Activated CD8-positive, alpha-beta memory T cell treated with anti-CD3 and anti-CD28 coated beads for 48 hours (primary cell): Measurements from ENCODE around the gene TRIM8.

ENCODE experiments used
- DNase-seq, 3 experiments: peaks; one replicate each; pipeline ENCODE4 v3.0.0-alpha.2; 2020; ENCODE audit warnings: low read depth in 2 of 3, low spot score in 2 of 3

TRIM8 gene

GRCh38 chr10:102644066-102644645, at the start of gene TRIM8:
Gene TRIM8 (plus strand): TSS chr10:102644479. CDS start chr10:102644618, 139 bp downstream.
- no peak for DNase-seq

- no peak for DNase-seq
Measured at GRCh38 chr10:102595293-102595692, 49.0 kb upstream of the TRIM8 start.

- no peak for DNase-seq
Measured at GRCh38 chr10:102595897-102596296, 48.4 kb upstream of the TRIM8 start.

- no peak for DNase-seq
Measured at GRCh38 chr10:102596506-102596971, 47.7 kb upstream of the TRIM8 start.

- no peak for DNase-seq
Measured at GRCh38 chr10:102597131-102597991, 46.9 kb upstream of the TRIM8 start.

- DNase-seq: no peak
Measured at GRCh38 chr10:102598243-102598642, 46.0 kb upstream of the TRIM8 start.

GRCh38 chr10:102599565-102600327, 44.5 kb upstream of the TRIM8 start:
- no peak for DNase-seq

- DNase-seq: no peak
Measured at GRCh38 chr10:102600816-102601215, 43.5 kb upstream of the TRIM8 start.

- DNase-seq: no peak
Measured at GRCh38 chr10:102601639-102602038, 42.6 kb upstream of the TRIM8 start.

GRCh38 chr10:102602272-102603045, 41.8 kb upstream of the TRIM8 start:
- DNase-seq: no peak

- no peak for DNase-seq
Measured at GRCh38 chr10:102603946-102604345, 40.3 kb upstream of the TRIM8 start.

GRCh38 chr10:102604439-102604841, 39.8 kb upstream of the TRIM8 start:
- no peak for DNase-seq

- DNase-seq: no peak
Measured at GRCh38 chr10:102605712-102606111, 38.6 kb upstream of the TRIM8 start.

GRCh38 chr10:102608487-102608886, 35.8 kb upstream of the TRIM8 start:
- no peak for DNase-seq

- DNase-seq: no peak
Measured at GRCh38 chr10:102610441-102610887, 33.8 kb upstream of the TRIM8 start.

- no peak for DNase-seq
Measured at GRCh38 chr10:102611514-102612087, 32.7 kb upstream of the TRIM8 start.

- peak in 1 of 3 experiments; percentile 29 for DNase-seq
Measured at GRCh38 chr10:102612964-102613275, 31.4 kb upstream of the TRIM8 start.

GRCh38 chr10:102613286-102613685, 31.0 kb upstream of the TRIM8 start:
- DNase-seq: no peak

- no peak for DNase-seq
Measured at GRCh38 chr10:102613785-102614184, 30.5 kb upstream of the TRIM8 start.

GRCh38 chr10:102614888-102615287, 29.4 kb upstream of the TRIM8 start:
- no peak for DNase-seq

- DNase-seq: no peak
Measured at GRCh38 chr10:102615361-102615760, 28.9 kb upstream of the TRIM8 start.
